ENCODE measurements around the gene SLC7A6.

SLC7A6 gene

GRCh38 chr16:68324780-68325357 is 60.5 kb downstream of the SLC7A6 start (continued):
- TF ChIP-seq TSHZ2 (CRISPR knock-in tag; IDR thresholded peaks at IDR 0.05) (no peak), ZFP30 (CRISPR knock-in tag; IDR thresholded peaks at IDR 0.05) (no peak)

GRCh38 chr16:68328151-68328859 is 64.0 kb downstream of the SLC7A6 start:
- peak; percentile 97 for ATAC-seq
- TF ChIP-seq ZNF8 (CRISPR knock-in tag; IDR thresholded peaks at IDR 0.05), result no peak
- no peak for TF ChIP-seq PPARA (CRISPR knock-in tag; IDR thresholded peaks at IDR 0.05; ENCODE audit: borderline replicate concordance)
- TF ChIP-seq ISL1 (CRISPR knock-in tag; IDR thresholded peaks at IDR 0.05), result no peak
- no peak for TF ChIP-seq TCF4 (CRISPR knock-in tag; IDR thresholded peaks at IDR 0.05; ENCODE audit: borderline replicate concordance)
- TF ChIP-seq BACH2 (CRISPR knock-in tag; IDR thresholded peaks at IDR 0.05; ENCODE audit: borderline replicate concordance), result no peak
- TF ChIP-seq ZFP3 (CRISPR knock-in tag; IDR thresholded peaks at IDR 0.05), result no peak
- no peak for TF ChIP-seq TSHZ2 (CRISPR knock-in tag; IDR thresholded peaks at IDR 0.05)
- no peak for TF ChIP-seq TOX (CRISPR knock-in tag; IDR thresholded peaks at IDR 0.05; ENCODE audit: borderline replicate concordance)
- no peak for TF ChIP-seq CSRNP3 (CRISPR knock-in tag; IDR thresholded peaks at IDR 0.05)
- TF ChIP-seq, protein P1, sequence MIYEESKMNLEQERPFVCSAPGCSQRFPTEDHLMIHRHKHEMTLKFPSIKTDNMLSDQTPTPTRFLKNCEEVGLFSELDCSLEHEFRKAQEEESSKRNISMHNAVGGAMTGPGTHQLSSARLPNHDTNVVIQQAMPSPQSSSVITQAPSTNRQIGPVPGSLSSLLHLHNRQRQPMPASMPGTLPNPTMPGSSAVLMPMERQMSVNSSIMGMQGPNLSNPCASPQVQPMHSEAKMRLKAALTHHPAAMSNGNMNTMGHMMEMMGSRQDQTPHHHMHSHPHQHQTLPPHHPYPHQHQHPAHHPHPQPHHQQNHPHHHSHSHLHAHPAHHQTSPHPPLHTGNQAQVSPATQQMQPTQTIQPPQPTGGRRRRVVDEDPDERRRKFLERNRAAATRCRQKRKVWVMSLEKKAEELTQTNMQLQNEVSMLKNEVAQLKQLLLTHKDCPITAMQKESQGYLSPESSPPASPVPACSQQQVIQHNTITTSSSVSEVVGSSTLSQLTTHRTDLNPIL (CRISPR knock-in tag; IDR thresholded peaks at IDR 0.05; ENCODE audit: low read depth), result no peak

- ATAC-seq, result no peak
- no peak for TF ChIP-seq ZNF565 (CRISPR knock-in tag; conservative IDR thresholded peaks at IDR 0.05; ENCODE audit: low read depth)
- TF ChIP-seq ZFP30 (CRISPR knock-in tag; IDR thresholded peaks at IDR 0.05), result no peak
- TF ChIP-seq ZFP3 (CRISPR knock-in tag; IDR thresholded peaks at IDR 0.05), result no peak
- no peak for TF ChIP-seq ZNF8 (CRISPR knock-in tag; IDR thresholded peaks at IDR 0.05)
- TF ChIP-seq, protein P1 (CRISPR knock-in tag; IDR thresholded peaks at IDR 0.05; ENCODE audit: low read depth), result no peak
- TF ChIP-seq TCF4 (CRISPR knock-in tag; IDR thresholded peaks at IDR 0.05; ENCODE audit: borderline replicate concordance), result no peak
- no peak for TF ChIP-seq TOX (CRISPR knock-in tag; IDR thresholded peaks at IDR 0.05; ENCODE audit: borderline replicate concordance)
- TF ChIP-seq CSDC2 (CRISPR knock-in tag; IDR thresholded peaks at IDR 0.05), result no peak
- TF ChIP-seq SNAI2 (CRISPR knock-in tag; IDR thresholded peaks at IDR 0.05), result no peak
- TF ChIP-seq GLIS3 (CRISPR knock-in tag; IDR thresholded peaks at IDR 0.05), result no peak
- no peak for TF ChIP-seq PPARA (CRISPR knock-in tag; IDR thresholded peaks at IDR 0.05; ENCODE audit: borderline replicate concordance)
- no peak for TF ChIP-seq TSHZ2 (CRISPR knock-in tag; IDR thresholded peaks at IDR 0.05)
- no peak for TF ChIP-seq PATZ1 (CRISPR knock-in tag; IDR thresholded peaks at IDR 0.05; ENCODE audit: borderline replicate concordance)
Observed at GRCh38 chr16:68328860-68329390, 64.6 kb downstream of the SLC7A6 start.

Data from SK-N-SH treated with all-trans-retinoic acid at 6 μM for 48 hours (cell line).